ENCODE results near the gene ASB4. TPM values are rescaled to one million over a fixed set of nuclear protein-coding genes. Genes with fewer than 3 reads are reported as not detected.

Gene ASB4
- total RNA-seq, 1 donor from 2014 or later: 0.31 TPM

- H3K36me3 Mint-ChIP-seq: no peaks in the 10 kb centered on the region
- no peak for DNase-seq (ENCODE audit: extremely low spot score, unreplicated experiment)
- no peak for TF ChIP-seq CTCF (conservative IDR thresholded peaks at IDR 0.05)
- H3K27me3 Mint-ChIP-seq: peaks cover 8% of the 10 kb centered on the region
- H3K9me3 Mint-ChIP-seq: no peaks in the 10 kb centered on the region
- H3K27ac Mint-ChIP-seq: no peak overlapping the region
- H3K4me3 Mint-ChIP-seq: no peak overlapping the region
- H3K4me1 Mint-ChIP-seq (ENCODE audit: unreplicated experiment): peaks cover 11% of the 10 kb centered on the region
Observed at GRCh38 chr7:95530881-95531280, 45.1 kb downstream of the ASB4 start.

GRCh38 chr7:95531605-95532219 is 46.0 kb downstream of the ASB4 start:
- Mint-ChIP-seq H3K9me3 (no peaks in the 10 kb centered on the region), H3K36me3 (no peaks in the 10 kb centered on the region), H3K4me1 (ENCODE audit: unreplicated experiment) (peaks cover 5% of the 10 kb centered on the region), H3K4me3 (no peak overlapping the region), H3K27me3 (peaks cover 3% of the 10 kb centered on the region), H3K27ac (no peak overlapping the region)
- DNase-seq (ENCODE audit: extremely low spot score, unreplicated experiment): no peak
- no peak for TF ChIP-seq CTCF (conservative IDR thresholded peaks at IDR 0.05)

GRCh38 chr7:95534796-95535195 is 49.1 kb downstream of the ASB4 start:
- no peak for DNase-seq (ENCODE audit: extremely low spot score, unreplicated experiment)
- Mint-ChIP-seq H3K36me3 (no peaks in the 10 kb centered on the region), H3K27me3 (peaks cover 5% of the 10 kb centered on the region), H3K4me3 (no peak overlapping the region), H3K27ac (no peak overlapping the region), H3K4me1 (ENCODE audit: unreplicated experiment) (no peaks in the 10 kb centered on the region), H3K9me3 (no peaks in the 10 kb centered on the region)
- no peak for TF ChIP-seq CTCF (conservative IDR thresholded peaks at IDR 0.05)

- peaks cover 5% of the 10 kb centered on the region for H3K27me3 Mint-ChIP-seq
- H3K4me1 Mint-ChIP-seq (ENCODE audit: unreplicated experiment): no peaks in the 10 kb centered on the region
- no peak for TF ChIP-seq CTCF (conservative IDR thresholded peaks at IDR 0.05)
- no peaks in the 10 kb centered on the region for H3K9me3 Mint-ChIP-seq
- no peak overlapping the region for H3K27ac Mint-ChIP-seq
- no peaks in the 10 kb centered on the region for H3K36me3 Mint-ChIP-seq
- DNase-seq (ENCODE audit: extremely low spot score, unreplicated experiment): no peak
- no peak overlapping the region for H3K4me3 Mint-ChIP-seq
Observed at GRCh38 chr7:95535662-95536061, 49.9 kb downstream of the ASB4 start.

GRCh38 chr7:95536656-95537311 is 51.0 kb downstream of the ASB4 start:
- Mint-ChIP-seq H3K4me3 (no peak overlapping the region), H3K9me3 (no peaks in the 10 kb centered on the region), H3K4me1 (ENCODE audit: unreplicated experiment) (no peaks in the 10 kb centered on the region), H3K36me3 (no peaks in the 10 kb centered on the region), H3K27ac (no peak overlapping the region), H3K27me3 (peaks cover 5% of the 10 kb centered on the region)
- DNase-seq (ENCODE audit: extremely low spot score, unreplicated experiment): no peak
- TF ChIP-seq CTCF (conservative IDR thresholded peaks at IDR 0.05): no peak
